ENCODE results near the gene MYO5B. TPM values are rescaled to one million over a fixed set of nuclear protein-coding genes. Genes with fewer than 3 reads are reported as not detected.

MYO5B gene
- total RNA-seq, 4 donors from 2014 or later = 105 to 213 (median 183) TPM

GRCh38 chr18:49915352-49915751 is 279.6 kb downstream of the MYO5B start:
- H3K27ac ChIP-seq = no peak overlapping the region
- H3K27me3 ChIP-seq = no peaks in the 10 kb centered on the region
- H3K9me3 ChIP-seq = no peaks in the 10 kb centered on the region
- H3K36me3 ChIP-seq = no peaks in the 10 kb centered on the region
- no peak overlapping the region for H3K4me3 ChIP-seq
- no peak for TF ChIP-seq POLR2A (IDR thresholded peaks at IDR 0.05)
- no peak for TF ChIP-seq CTCF (IDR thresholded peaks at IDR 0.05)
- DNase-seq = no peak
- no peaks in the 10 kb centered on the region for H3K4me1 ChIP-seq

GRCh38 chr18:49913221-49913620 is 281.7 kb downstream of the MYO5B start:
- H3K9me3 ChIP-seq = no peaks in the 10 kb centered on the region
- no peak overlapping the region for H3K4me3 ChIP-seq
- DNase-seq = no peak
- H3K36me3 ChIP-seq = peaks cover 0 to 6% (median 0%) of the 10 kb centered on the region in 3 donors
- H3K27ac ChIP-seq = no peak overlapping the region
- H3K27me3 ChIP-seq = no peaks in the 10 kb centered on the region
- H3K4me1 ChIP-seq = no peaks in the 10 kb centered on the region
- TF ChIP-seq CTCF (IDR thresholded peaks at IDR 0.05) (no peak), POLR2A (IDR thresholded peaks at IDR 0.05) (no peak)

GRCh38 chr18:49911427-49911826 is 283.5 kb downstream of the MYO5B start:
- H3K27ac ChIP-seq = no peak overlapping the region
- H3K36me3 ChIP-seq = peaks cover 0 to 6% (median 0%) of the 10 kb centered on the region in 3 donors
- DNase-seq = no peak
- no peak overlapping the region for H3K4me3 ChIP-seq
- H3K27me3 ChIP-seq = no peaks in the 10 kb centered on the region
- H3K4me1 ChIP-seq = no peaks in the 10 kb centered on the region
- no peaks in the 10 kb centered on the region for H3K9me3 ChIP-seq
- TF ChIP-seq CTCF (IDR thresholded peaks at IDR 0.05) (no peak), POLR2A (IDR thresholded peaks at IDR 0.05) (no peak)

GRCh38 chr18:49910986-49911385 is 284.0 kb downstream of the MYO5B start:
- peaks cover 0 to 6% (median 0%) of the 10 kb centered on the region in 3 donors for H3K36me3 ChIP-seq

GRCh38 chr18:49910019-49910418 is 284.9 kb downstream of the MYO5B start:
- Histone ChIP-seq H3K27me3 (no peaks in the 10 kb centered on the region), H3K9me3 (no peaks in the 10 kb centered on the region), H3K36me3 (peaks cover 0 to 9% (median 0%) of the 10 kb centered on the region in 3 donors), H3K27ac (no peak overlapping the region), H3K4me3 (no peak overlapping the region), H3K4me1 (no peaks in the 10 kb centered on the region)
- DNase-seq = no peak
- TF ChIP-seq CTCF (IDR thresholded peaks at IDR 0.05) = no peak
- TF ChIP-seq POLR2A (IDR thresholded peaks at IDR 0.05) = no peak

More at GRCh38 chr18:49910986-49911385, 284.0 kb downstream of the MYO5B start:
- no peaks in the 10 kb centered on the region for H3K4me1 ChIP-seq
- no peak overlapping the region for H3K4me3 ChIP-seq
- H3K27ac ChIP-seq = no peak overlapping the region
- no peak for DNase-seq
- H3K27me3 ChIP-seq = no peaks in the 10 kb centered on the region
- TF ChIP-seq CTCF (IDR thresholded peaks at IDR 0.05) (no peak), POLR2A (IDR thresholded peaks at IDR 0.05) (no peak)
- no peaks in the 10 kb centered on the region for H3K9me3 ChIP-seq

Data from Peyer's patch (tissue), 4 donors.